Endothelial cell of umbilical vein (primary cell): Measurements from ENCODE around the gene PDCL2. TPM values are rescaled to one million over a fixed set of nuclear protein-coding genes. Genes with fewer than 3 reads are reported as not detected.

Experiments
- BruUV-seq: library from RNA; stranded (reverse); fragments of 400-500 nt; replicated peaks from 2 replicates; lab custom pipeline; 2021; lab: Mats Ljungman, UMichigan
- CTCF ChIA-PET: fragments of 300-600, 350-600 bp; sonication (Branson Sonifier 250); formaldehyde crosslinking; loops from one replicate; lab custom pipeline; 2021; ENCODE audit warnings: antibody characterized with exemption, inconsistent platforms; lab: Charles Lee
- POLR2A ChIA-PET: fragments of 300-600, 350-600 bp; sonication (Branson Sonifier 250); formaldehyde crosslinking; loops from one replicate; lab custom pipeline; 2021; ENCODE audit warnings: antibody characterized with exemption, inconsistent platforms; lab: Charles Lee
- DNase-seq: peaks from one replicate; pipeline ENCODE4 v3.0.0-alpha.2; 2011; ENCODE audit warnings: low read depth, low spot score
- FAIRE-seq: peaks from 2 replicates; lab custom pipeline; 2011; peaks lifted over from hg19 to GRCh38; lab: Jason Lieb, UNC
- H2AFZ ChIP-seq: 2 replicates; pipeline ENCODE4 v1.6.0; 2012; ENCODE audit warnings: low read depth, low read length, control low read depth, inconsistent platforms
- H3K27ac ChIP-seq: 2 replicates; pipeline ENCODE4 v1.5.1; 2011; ENCODE audit warnings: low read depth, mild to moderate bottlenecking, control low read depth, low read length, moderate library complexity; ENCODE audit not compliant: insufficient read depth
- H3K27me3 ChIP-seq, 2 experiments: 2 replicates each; pipeline versions ENCODE4 v1.6.0 to v1.6.1; 2011; ENCODE audit warnings: low read length in 2 of 2, mixed read lengths in 1 of 2; ENCODE audit not compliant: control insufficient read depth in 2 of 2, insufficient read depth in 2 of 2
- H3K36me3 ChIP-seq, 2 experiments: 2 replicates in 1 of 2; 3 replicates in 1 of 2; pipeline ENCODE4 v1.5.1; 2011; ENCODE audit warnings: low read length in 2 of 2, mild to moderate bottlenecking in 1 of 2, moderate library complexity in 1 of 2; ENCODE audit not compliant: control insufficient read depth in 2 of 2, insufficient read depth in 2 of 2; ENCODE audit errors: extremely low read depth in 1 of 2
- H3K4me1 ChIP-seq: 3 replicates; pipeline ENCODE4 v1.5.1; 2011; ENCODE audit warnings: mild to moderate bottlenecking, low read length; ENCODE audit not compliant: control insufficient read depth, insufficient read depth; ENCODE audit errors: extremely low read depth
- H3K4me2 ChIP-seq: 2 replicates; pipeline ENCODE4 v1.6.1; 2011; ENCODE audit warnings: low read length, control low read depth, mixed read lengths; ENCODE audit not compliant: insufficient read depth
- H3K4me3 ChIP-seq, 3 experiments: fragments of 200-600 bp in 1 of 3; sonication (generic), shearing (Covaris generic) in 1 of 3; replicated peaks in 1 of 3; 2 replicates each; pipeline ENCODE4 v1.5.1; 2011 to 2016; ENCODE audit warnings: control low read depth in 3 of 3, low read length in 3 of 3, mild to moderate bottlenecking in 2 of 3, inconsistent platforms in 1 of 3, low read depth in 1 of 3, moderate library complexity in 1 of 3; ENCODE audit not compliant: insufficient read depth in 1 of 3
- H3K79me2 ChIP-seq: 2 replicates; pipeline ENCODE4 v1.6.0; 2012; ENCODE audit warnings: low read length, inconsistent platforms; ENCODE audit not compliant: control insufficient read depth, insufficient read depth
- H3K9ac ChIP-seq: replicated peaks from 2 replicates; pipeline ENCODE3; 2011; ENCODE audit warnings: low read length, control low read depth; ENCODE audit not compliant: insufficient read depth; ENCODE audit errors: extremely low read depth
- H3K9me1 ChIP-seq: replicated peaks from 3 replicates; pipeline ENCODE4 v1.6.0; 2011; ENCODE audit warnings: mild to moderate bottlenecking, low read length; ENCODE audit not compliant: control insufficient read depth, insufficient read depth; ENCODE audit errors: extremely low read depth
- H3K9me3 ChIP-seq: replicated peaks from 2 replicates; pipeline ENCODE4 v1.5.1; 2012; ENCODE audit warnings: low read length, inconsistent platforms; ENCODE audit not compliant: control insufficient read depth, insufficient read depth
- H4K20me1 ChIP-seq: replicated peaks from 2 replicates; pipeline ENCODE3; 2011; ENCODE audit warnings: mild to moderate bottlenecking, low read length; ENCODE audit not compliant: control insufficient read depth, insufficient read depth; ENCODE audit errors: extremely low read depth
- EZH2 ChIP-seq: IDR thresholded peaks from 2 replicates; pipeline ENCODE4 v1.6.1; 2012; ENCODE audit warnings: borderline replicate concordance, low read depth, mild to moderate bottlenecking, moderate library complexity, low read length, inconsistent platforms; ENCODE audit not compliant: severe bottlenecking
- FOS ChIP-seq: IDR thresholded peaks from 2 replicates; pipeline ENCODE4 v1.6.1; 2011; ENCODE audit warnings: mild to moderate bottlenecking, low read length, moderate library complexity, borderline replicate concordance; ENCODE audit not compliant: insufficient read depth
- GATA2 ChIP-seq: IDR thresholded peaks from 2 replicates; pipeline ENCODE4 v1.7.0; 2011; ENCODE audit warnings: low read depth, mild to moderate bottlenecking, moderate library complexity, mixed read lengths, low read length; ENCODE audit not compliant: insufficient read length, insufficient read depth
- JUN ChIP-seq: IDR thresholded peaks from 2 replicates; pipeline ENCODE4 v1.6.1; 2011; ENCODE audit warnings: borderline replicate concordance, low read depth; ENCODE audit not compliant: insufficient read length, insufficient read depth
- MAX ChIP-seq: IDR thresholded peaks from 2 replicates; pipeline ENCODE4 v1.6.1; 2011; ENCODE audit not compliant: insufficient read depth, insufficient read length
- MYC ChIP-seq: IDR thresholded peaks from one replicate; pipeline ENCODE4 v1.6.1; 2011; ENCODE audit warnings: mild to moderate bottlenecking, low read depth, low read length
- POLR2A ChIP-seq: IDR thresholded peaks from 2 replicates; pipeline ENCODE4 v1.6.1; 2012; ENCODE audit warnings: low read depth, mild to moderate bottlenecking, control low read depth, low read length
- POLR2AphosphoS5 ChIP-seq: IDR thresholded peaks from 2 replicates; pipeline ENCODE4 v1.6.1; 2012; ENCODE audit warnings: low read depth, mild to moderate bottlenecking, control low read depth, low read length, moderate library complexity; ENCODE audit not compliant: insufficient read depth
- dilution Hi-C: fragments of 300-500 bp; cut with MboI; formaldehyde crosslinking; loops from one replicate; pipeline ENCODE4 v1.15.0; 2019; ENCODE audit warnings: low sequenced_read_pairs; ENCODE audit not compliant: extremely low pct_ligation_motif_present
- intact Hi-C: fragments of 100-400 bp; cut with micrococcal nuclease; formaldehyde crosslinking; loops from one replicate; pipeline ENCODE4 v1.10.0; 2022
- polyA plus RNA-seq, 4 experiments: library from polyadenylated mRNA; depleted of rRNA in 3 of 4; stranded (reverse) in 3 of 4; unstranded in 1 of 4; fragments of >200 nt; gene quantifications; 2 replicates each; pipeline versions ENCODE4 v1.2.1 to v1.2.3, GENCODE V29; 2011 to 2012; ENCODE audit warnings: missing spikeins in 1 of 4
- total RNA-seq: library from RNA; stranded (reverse); gene quantifications from 2 replicates; pipeline ENCODE4 v1.2.3, GENCODE V29; 2021
- TF ChIP-seq, protein P1 (sequence below), 2 donors: IDR thresholded peaks; 1 replicate in 1 of 2; 2 replicates in 1 of 2; pipeline ENCODE4 v1.5.1; 2011; ENCODE audit warnings: low read length in 2 of 2, mild to moderate bottlenecking in 2 of 2, moderate library complexity in 2 of 2, control low read depth in 1 of 2, inconsistent platforms in 1 of 2, low read depth in 1 of 2; ENCODE audit not compliant: insufficient read depth in 1 of 2; ENCODE audit errors: extremely low read depth in 1 of 2

The PDCL2 gene
- total and polyA plus RNA-seq, 2 donors (not counting 3 experiments of a cell fraction or from before 2014, with no cell fraction given): not detected

DNA sequence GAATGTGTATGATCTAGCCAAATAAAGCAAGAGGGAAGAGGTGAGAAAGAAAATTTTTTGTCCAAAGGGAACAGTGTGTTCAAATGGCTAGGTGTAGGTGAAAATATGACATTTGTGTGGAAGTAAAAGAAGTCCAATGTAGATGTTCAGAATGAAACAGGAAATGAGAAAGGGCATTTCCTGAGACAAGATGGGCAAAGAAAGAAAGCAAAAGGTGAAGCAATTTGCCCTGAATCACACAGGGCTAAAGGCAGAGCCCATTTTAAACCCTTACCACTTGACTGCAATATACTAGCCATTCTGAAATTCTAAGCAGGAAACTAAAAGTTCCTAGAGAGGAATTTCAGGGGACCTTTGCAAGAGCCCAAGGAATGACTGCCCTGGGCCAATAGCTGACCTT lies 81.4 kb downstream of the PDCL2 start:
- no peaks in the 10 kb centered on the region for H3K9me1 ChIP-seq
- H3K27me3 ChIP-seq: no peaks in the 10 kb centered on the region
- H3K36me3 ChIP-seq: no peaks in the 10 kb centered on the region
- DNase-seq: no peak
- H3K27ac ChIP-seq: no peak overlapping the region
- H2AFZ ChIP-seq: no peak overlapping the region
- no peak overlapping the region for H3K4me3 ChIP-seq
- ChIA-PET POLR2A (no interaction called here), CTCF (no interaction called here)
- no peaks in the 10 kb centered on the region for H4K20me1 ChIP-seq
- FAIRE-seq: no peak
- H3K4me1 ChIP-seq: peaks cover 5% of the 10 kb centered on the region
- H3K4me2 ChIP-seq: no peak overlapping the region
- no peak overlapping the region for H3K9ac ChIP-seq
- intact Hi-C loops: no loop called here
- no peak for TF ChIP-seq POLR2AphosphoS5
- TF ChIP-seq MAX: no peak
- no peak for TF ChIP-seq FOS
- TF ChIP-seq EZH2: no peak
- no peak for TF ChIP-seq POLR2A
- no peak for TF ChIP-seq JUN
- TF ChIP-seq, protein P1, sequence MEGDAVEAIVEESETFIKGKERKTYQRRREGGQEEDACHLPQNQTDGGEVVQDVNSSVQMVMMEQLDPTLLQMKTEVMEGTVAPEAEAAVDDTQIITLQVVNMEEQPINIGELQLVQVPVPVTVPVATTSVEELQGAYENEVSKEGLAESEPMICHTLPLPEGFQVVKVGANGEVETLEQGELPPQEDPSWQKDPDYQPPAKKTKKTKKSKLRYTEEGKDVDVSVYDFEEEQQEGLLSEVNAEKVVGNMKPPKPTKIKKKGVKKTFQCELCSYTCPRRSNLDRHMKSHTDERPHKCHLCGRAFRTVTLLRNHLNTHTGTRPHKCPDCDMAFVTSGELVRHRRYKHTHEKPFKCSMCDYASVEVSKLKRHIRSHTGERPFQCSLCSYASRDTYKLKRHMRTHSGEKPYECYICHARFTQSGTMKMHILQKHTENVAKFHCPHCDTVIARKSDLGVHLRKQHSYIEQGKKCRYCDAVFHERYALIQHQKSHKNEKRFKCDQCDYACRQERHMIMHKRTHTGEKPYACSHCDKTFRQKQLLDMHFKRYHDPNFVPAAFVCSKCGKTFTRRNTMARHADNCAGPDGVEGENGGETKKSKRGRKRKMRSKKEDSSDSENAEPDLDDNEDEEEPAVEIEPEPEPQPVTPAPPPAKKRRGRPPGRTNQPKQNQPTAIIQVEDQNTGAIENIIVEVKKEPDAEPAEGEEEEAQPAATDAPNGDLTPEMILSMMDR (IDR thresholded peaks at IDR 0.05; ENCODE audit: extremely low read depth in 1 of 2, insufficient read depth in 1 of 2, low read depth in 1 of 2, low read length in 2 of 2): no peak
- no peak for TF ChIP-seq MYC
- no peak for TF ChIP-seq GATA2
- dilution Hi-C loops: no loop called here
- H3K79me2 ChIP-seq: peaks cover 1% of the 10 kb centered on the region
- H3K9me3 ChIP-seq: no peaks in the 10 kb centered on the region
- no TSS peak for BruUV-seq
